ENCODE measurements around the gene MAEA.

DNA sequence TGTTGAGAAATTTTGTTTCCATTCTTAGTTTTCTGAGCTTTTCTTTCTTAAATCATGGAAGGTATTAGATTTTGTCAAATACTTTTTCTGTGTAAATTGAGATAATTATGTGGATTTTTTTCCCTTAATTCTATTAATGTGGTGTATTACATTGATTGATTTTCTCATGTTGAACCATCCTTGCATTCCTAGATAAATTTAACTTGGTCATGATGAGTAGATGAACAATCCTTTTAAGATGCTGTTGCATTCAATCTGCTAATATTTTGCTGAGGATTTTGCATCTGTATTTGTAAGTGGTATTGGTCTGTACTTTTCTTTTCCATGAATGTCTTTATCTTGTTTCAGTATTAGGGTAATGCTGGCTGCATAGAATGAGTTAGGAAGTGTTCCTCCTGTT is 20.5 kb upstream of the MAEA start:
- TF ChIP-seq, protein P1, sequence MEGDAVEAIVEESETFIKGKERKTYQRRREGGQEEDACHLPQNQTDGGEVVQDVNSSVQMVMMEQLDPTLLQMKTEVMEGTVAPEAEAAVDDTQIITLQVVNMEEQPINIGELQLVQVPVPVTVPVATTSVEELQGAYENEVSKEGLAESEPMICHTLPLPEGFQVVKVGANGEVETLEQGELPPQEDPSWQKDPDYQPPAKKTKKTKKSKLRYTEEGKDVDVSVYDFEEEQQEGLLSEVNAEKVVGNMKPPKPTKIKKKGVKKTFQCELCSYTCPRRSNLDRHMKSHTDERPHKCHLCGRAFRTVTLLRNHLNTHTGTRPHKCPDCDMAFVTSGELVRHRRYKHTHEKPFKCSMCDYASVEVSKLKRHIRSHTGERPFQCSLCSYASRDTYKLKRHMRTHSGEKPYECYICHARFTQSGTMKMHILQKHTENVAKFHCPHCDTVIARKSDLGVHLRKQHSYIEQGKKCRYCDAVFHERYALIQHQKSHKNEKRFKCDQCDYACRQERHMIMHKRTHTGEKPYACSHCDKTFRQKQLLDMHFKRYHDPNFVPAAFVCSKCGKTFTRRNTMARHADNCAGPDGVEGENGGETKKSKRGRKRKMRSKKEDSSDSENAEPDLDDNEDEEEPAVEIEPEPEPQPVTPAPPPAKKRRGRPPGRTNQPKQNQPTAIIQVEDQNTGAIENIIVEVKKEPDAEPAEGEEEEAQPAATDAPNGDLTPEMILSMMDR (IDR thresholded peaks at IDR 0.05), result no peak
- TF ChIP-seq POLR2AphosphoS5 (IDR thresholded peaks at IDR 0.05) (no peak), POLR2A (IDR thresholded peaks at IDR 0.05) (no peak)
